DOHH2 (cell line): ENCODE data around the gene USPL1.

Source experiments
- CTCF ChIP-seq: fragments of 200-600 bp; sonication (generic); IDR thresholded peaks from one replicate; pipeline ENCODE4 v1.5.1; 2014; ENCODE audit warnings: antibody characterized with exemption, mild to moderate bottlenecking, low read depth, low read length; ENCODE audit not compliant: poor library complexity, severe bottlenecking
- EZH2phosphoT487 ChIP-seq: fragments of 200-600 bp; sonication (generic); IDR thresholded peaks from 2 replicates; pipeline ENCODE4 v1.6.1; 2017; ENCODE audit warnings: borderline replicate concordance, mild to moderate bottlenecking, antibody characterized with exemption, low read length, moderate library complexity, mixed read lengths

GRCh38 chr13:30584051-30584731, 33.5 kb upstream of the USPL1 start:
- TF ChIP-seq CTCF (no peak), EZH2phosphoT487 (no peak)
